ENCODE results near the gene CCDC102A. TPM values are rescaled to one million over a fixed set of nuclear protein-coding genes. Genes with fewer than 3 reads are reported as not detected.

The CCDC102A gene
- total and polyA plus RNA-seq, 2 of the 13 experiments (the other 11 are each of a cell fraction or from before 2014, with no cell fraction given), result 2.1 to 2.8 TPM

GRCh38 chr16:57477531-57478202 is 58.7 kb downstream of the CCDC102A start:
- ATAC-seq (no peak), DNase-seq (ENCODE audit: low spot score) (no peak), FAIRE-seq (no peak)
- POLR2A ChIA-PET, result interaction anchor here (1.3 kb wide), 1 partner anchor 15 kb away, joined by 4 read pairs; the partner anchor contains the start of gene POLR2C
- WGBS (ENCODE audit: low lambda C conversion rate), result 69% methylated on average over 9 of the region's 9 CpGs
- BruUV-seq (replicated peaks), result no TSS peak
- H3K9ac ChIP-seq (ENCODE audit: insufficient read depth, low read depth, low read length), result no peak overlapping the region
- intact Hi-C loops (cut with micrococcal nuclease; ENCODE audit: unreplicated experiment) (no loop called here), in situ Hi-C loops (cut with HindIII; ENCODE audit: extremely low pct_ligation_motif_present, low pct_unique_long_range_greater_than_20kb) (loop anchor here (5.0 kb wide), 1 partner anchor 40 kb away; no protein-coding TSS in a partner anchor)
- CTCF ChIA-PET (ENCODE audit: low intra/inter-chr PET ratio, low total read pairs), result interaction anchor here (1.7 kb wide), 1 partner anchor 42 kb away, joined by 4 read pairs; no protein-coding TSS in a partner anchor
- no peaks in the 10 kb centered on the region for H3K27me3 ChIP-seq (ENCODE audit: control insufficient read depth in 1 of 2, insufficient read depth in 2 of 2, low read length in 2 of 2)
- TF ChIP-seq NRL (CRISPR knock-in tag; IDR thresholded peaks at IDR 0.05; ENCODE audit: borderline replicate concordance) (0 out of 2 replicates have a peak, but pooled peaks have one; percentile 29), MLXIP (CRISPR knock-in tag; IDR thresholded peaks at IDR 0.05; ENCODE audit: borderline replicate concordance) (no peak), ZNF687 (CRISPR knock-in tag; IDR thresholded peaks at IDR 0.05) (peak; percentile 35), ZNF768 (CRISPR knock-in tag; IDR thresholded peaks at IDR 0.05) (0 out of 2 replicates have a peak, but pooled peaks have one; percentile 10)
- H3K4me2 ChIP-seq (ENCODE audit: low read depth, low read length), result peak overlapping the region; percentile 28; the same call in 1 of the 2 replicates
- H4K20me1 ChIP-seq (ENCODE audit: insufficient read depth, low read length), result peaks cover 8% of the 10 kb centered on the region; the same call in 1 of the 2 replicates
- no peak overlapping the region; a peak in 1 of 6 replicates for H3K4me3 ChIP-seq (replicated peaks in 1 of 3; ENCODE audit: insufficient read depth in 1 of 3, low read depth in 2 of 3, low read length in 3 of 3)
- peaks cover 84% of the 10 kb centered on the region for H3K4me1 ChIP-seq (ENCODE audit: insufficient read depth, low read length)
- peaks cover 21% of the 10 kb centered on the region for H3K79me2 ChIP-seq (ENCODE audit: insufficient read depth, low read length)
- no peak overlapping the region for H3K27ac ChIP-seq (ENCODE audit: extremely low read length, insufficient read depth, low read length)
- H3K9me3 ChIP-seq (ENCODE audit: low read length), result no peaks in the 10 kb centered on the region
- H3K36me3 ChIP-seq (replicated peaks in 1 of 2; ENCODE audit: control insufficient read depth in 1 of 2, insufficient read depth in 2 of 2, low read length in 2 of 2), result peaks cover 20 to 28% of the 10 kb centered on the region in 2 experiments
- H2AFZ ChIP-seq (ENCODE audit: low read length), result no peak overlapping the region

All from HepG2 (cell line).